Activated gamma-delta T cell treated with anti-CD3 and anti-CD28 coated beads, Interleukin-2, amount 50 U/mL, for 16 hours (primary cell): ENCODE measurements around the gene TSPAN17.
A peak's percentile ranks its signal among the peaks of the same experiment; 100 is the strongest.

Experiments used
- DNase-seq: peaks from one replicate; pipeline ENCODE4 v3.0.0-alpha.2; 2020; ENCODE audit warnings: low read depth

Gene TSPAN17

DNA sequence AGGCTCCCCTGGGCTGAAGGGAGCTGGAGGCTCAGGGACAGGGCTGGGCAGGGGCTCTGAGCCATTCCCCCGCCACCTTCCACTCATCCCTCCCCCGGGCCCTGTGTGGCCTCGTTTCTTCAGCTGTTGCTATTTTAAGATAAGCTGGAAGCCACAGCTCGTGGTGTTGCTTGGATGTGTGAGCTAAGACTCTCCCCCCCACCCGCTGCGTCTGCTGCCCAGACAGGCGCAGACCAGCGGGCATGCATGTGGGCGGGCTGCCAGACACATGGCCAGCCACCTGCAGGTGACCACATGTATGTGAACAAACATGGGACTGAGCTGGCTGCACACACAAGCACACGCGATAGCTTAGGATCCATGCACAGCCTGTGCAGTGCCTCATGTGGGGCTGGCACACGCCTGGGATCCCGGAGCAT, 25.6 kb upstream of the TSPAN17 start:
- no peak for DNase-seq

GRCh38 chr5:176624142-176624541, 23.1 kb upstream of the TSPAN17 start:
- no peak for DNase-seq

- DNase-seq = no peak
Measured at GRCh38 chr5:176624938-176625337, 22.3 kb upstream of the TSPAN17 start.

DNA sequence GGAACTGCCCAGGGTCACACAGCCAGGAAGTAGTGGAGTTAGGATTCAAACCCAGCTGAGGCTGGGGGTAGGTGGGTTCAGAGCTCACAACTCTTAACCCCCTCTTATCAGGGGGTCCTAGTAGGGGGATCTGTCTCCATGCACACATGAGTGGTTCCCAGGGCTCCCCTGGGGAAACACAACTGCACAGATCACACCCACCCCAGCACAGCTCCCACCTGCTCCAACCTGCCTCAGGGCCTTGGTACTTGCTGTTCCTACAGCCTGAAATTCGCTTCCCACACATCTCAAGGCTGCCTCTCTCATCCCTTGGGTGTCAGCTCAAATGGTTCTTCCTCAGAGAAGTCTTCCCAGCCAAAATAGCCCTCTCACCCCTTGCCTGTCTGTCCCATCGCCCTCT, 21.8 kb upstream of the TSPAN17 start:
- no peak for DNase-seq

- DNase-seq = no peak
Measured at GRCh38 chr5:176625966-176626875, 21.1 kb upstream of the TSPAN17 start.

DNA sequence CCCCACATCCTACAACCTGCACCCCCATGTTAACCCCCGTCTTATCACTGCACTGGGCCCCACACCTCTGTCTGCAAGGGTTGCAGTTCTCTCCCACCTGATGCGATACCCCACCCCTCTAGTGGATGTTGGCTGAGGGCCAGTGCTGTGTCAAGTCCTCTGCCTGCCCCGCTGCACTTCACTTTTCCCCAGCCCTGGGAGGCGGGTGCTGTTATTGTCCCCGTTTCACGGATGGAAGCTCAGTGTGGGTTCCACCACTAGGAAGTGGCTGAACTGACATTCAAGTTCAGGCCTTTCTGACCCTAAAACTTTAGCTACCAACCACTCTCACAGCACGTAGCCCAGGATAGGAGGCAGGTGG, 20.4 kb upstream of the TSPAN17 start:
- no peak for DNase-seq

DNA sequence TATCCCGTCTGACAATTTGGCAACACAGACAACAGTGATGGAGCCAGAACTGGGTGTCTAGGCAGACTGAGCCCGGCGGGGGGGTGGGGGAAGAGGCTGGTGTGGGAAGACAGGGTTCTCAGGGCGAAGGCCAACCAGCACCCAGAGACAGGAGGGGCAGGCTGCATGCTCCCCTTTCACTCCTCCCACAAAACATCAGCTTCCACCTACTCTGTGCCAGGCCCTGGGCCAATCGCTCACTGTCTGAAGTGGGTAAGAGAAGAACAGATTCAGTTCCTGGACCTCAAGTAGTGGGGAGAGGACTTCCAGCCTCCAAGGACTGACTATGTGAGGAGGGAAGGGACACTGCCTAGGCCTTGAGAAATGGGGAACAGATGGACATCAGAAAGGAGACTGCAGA, 19.7 kb upstream of the TSPAN17 start:
- DNase-seq = no peak

DNA sequence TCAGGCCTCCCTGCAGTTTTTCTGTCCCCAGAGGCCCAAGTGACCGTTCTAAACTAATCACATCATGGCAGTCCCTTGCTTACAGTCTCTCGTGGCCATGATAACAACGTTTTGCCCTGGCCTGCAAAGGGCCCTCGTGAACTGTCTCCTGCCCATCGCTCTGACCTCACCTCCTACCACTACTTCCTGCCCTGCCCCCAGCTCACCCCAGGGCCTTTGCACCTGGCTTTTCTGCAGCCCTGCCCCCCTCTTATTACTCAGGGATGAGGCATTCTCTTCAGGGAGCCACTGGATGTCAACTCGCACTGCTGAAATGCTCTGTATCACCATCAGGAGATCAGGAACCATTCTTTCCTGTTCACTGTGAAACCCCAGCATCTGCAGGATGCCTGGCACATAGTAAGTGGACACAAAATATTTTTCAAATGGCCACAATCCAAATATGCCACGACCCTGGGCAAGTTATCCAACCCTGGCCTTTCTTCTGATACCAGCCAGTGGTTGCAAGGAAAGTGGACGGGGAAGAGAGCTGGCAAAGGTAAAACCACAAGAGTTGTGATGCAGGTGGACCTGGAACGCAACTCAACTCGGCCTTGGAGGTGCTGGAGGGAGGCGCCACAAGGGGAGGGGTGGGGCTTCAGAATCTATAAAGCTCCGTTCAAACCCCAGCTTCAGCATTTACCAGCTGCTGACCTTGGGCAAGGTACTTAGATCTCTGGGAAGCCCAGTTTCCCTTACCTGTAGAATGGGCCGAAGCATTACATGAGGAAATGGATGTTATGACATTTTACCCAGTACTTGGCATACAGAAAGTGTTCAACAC, 18.7 kb upstream of the TSPAN17 start:
- no peak for DNase-seq

GRCh38 chr5:176629317-176629852, 17.9 kb upstream of the TSPAN17 start:
- DNase-seq = no peak

- DNase-seq = peak; percentile 35
Measured at GRCh38 chr5:176629853-176630680, 17.2 kb upstream of the TSPAN17 start, which contains the start of the genes EIF4E1B and SNCB. Gene EIF4E1B (plus strand): TSS chr5:176630675. CDS start chr5:176642788, 12,113 bp downstream. Gene SNCB (minus strand): TSS chr5:176630534. CDS start chr5:176629654, 880 bp downstream.

DNA sequence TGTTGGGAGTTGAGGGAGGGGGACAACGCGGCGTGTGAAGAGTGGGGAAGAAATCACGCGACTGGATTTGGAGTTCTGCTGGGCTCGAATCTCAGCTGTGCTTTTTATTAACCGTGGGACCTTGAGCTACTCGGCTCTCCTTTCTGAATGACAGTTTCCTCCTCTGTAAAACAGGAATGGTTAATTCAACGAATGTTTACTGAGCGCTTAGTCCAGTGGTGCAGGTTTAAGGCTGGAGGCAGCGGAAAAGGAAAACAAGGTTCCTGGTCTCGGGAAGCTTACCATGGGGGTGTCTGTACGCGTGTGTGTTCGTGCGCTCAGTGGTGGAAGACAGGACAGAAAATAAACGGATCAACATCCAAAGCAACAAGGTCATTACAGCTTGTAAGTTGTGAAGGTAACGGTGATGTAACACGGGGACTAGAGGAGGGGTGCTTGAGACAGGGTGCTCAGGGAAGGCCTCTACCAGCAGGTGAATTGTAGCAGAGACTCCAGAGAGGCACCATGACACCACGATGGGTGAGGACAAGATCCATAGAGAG, 16.5 kb upstream of the TSPAN17 start:
- no peak for DNase-seq

DNA sequence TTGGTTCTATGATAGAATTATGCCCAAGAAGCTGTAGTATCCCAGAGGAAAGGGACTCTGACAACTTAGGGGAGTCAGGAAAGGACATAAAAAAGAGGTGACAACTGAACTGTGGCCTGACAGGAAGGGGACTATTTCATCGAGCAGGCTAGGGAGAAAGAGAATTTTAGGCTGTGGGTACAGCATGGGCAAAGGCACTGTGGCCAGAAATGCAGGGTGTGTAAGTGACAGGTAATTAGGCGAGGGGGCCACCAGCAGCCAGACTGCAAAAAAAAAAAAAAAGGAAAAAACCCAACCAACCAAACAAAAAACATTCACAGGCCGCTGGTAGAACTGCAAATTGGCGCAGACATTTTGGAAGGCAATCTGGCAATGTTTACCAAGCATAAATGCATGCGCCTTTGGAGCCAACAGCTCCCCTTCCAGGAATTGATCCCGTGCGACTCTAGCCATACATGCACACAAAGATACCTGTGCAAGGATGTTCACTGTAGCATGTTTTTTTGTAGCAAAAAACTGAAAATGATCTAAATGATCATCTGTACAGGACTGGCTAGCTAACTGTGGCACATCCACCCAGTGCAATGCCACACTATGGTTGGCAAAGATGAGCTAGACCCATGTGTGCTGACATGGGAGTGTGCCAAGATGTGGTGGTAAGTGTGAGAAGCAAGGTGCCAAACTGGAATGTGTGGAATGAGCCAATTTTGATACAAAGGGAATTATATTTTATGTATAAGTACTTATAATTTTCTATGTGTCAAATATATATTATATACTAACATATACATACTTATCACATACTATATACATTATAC, 15.7 kb upstream of the TSPAN17 start:
- DNase-seq = no peak

DNA sequence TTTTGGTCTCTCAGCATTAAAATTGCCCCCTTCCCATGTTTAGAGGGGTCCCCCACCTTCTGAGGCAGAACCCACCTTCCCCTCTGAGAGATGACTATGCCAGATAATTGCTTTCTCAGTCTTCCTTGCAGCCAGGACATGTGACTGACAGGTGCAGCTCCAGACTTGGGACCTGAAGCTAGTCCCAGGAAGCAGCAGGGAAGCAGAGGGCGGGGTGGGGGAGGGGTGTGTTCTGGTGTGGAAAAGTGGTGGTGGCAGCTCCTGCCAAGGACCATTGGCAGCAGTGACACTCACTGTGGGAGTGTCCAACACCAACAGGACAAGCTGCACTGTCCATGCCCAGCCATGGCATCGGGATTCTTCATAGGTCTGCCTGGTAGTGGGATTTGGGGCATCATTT, 14.5 kb upstream of the TSPAN17 start:
- no peak for DNase-seq

DNA sequence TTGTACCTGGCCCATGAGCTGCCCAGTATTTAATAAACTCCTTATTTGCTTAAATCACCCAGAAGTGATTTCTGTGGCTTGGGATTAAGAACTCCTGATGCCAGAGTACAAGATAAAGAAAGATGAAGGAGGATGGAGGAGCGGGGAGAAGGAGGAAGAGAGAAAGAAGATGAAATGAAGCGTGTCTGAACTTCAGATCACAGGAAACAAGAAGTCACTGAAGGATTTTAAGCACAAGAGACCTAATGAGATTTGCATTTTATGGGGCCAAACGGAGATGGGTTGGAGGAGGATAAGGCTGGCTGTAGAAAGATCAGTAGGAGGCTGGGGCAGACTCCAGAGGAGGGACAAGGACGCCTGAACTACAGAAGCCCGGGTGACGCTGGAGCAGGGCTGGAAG, 13.7 kb upstream of the TSPAN17 start:
- no peak for DNase-seq

DNA sequence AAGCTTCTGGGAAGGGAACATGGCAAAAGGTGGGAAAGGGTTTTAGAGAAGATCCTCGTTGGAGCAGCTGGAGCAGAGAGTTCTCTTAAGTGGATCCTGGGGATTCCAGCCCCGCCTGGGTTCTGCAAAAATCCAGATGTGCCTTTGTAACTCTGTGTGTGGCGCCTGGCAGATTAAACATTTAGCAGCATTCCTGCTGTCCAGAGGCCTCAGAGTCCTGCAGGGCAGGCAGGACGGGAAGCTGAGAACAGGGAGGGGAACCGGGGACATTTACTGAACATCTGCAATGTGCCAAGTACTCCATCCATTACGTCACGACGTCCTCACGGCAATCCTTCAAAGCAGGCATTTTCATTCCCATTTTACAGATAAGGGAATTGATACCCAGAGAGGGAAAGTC, 10.9 kb upstream of the TSPAN17 start:
- DNase-seq = no peak

DNA sequence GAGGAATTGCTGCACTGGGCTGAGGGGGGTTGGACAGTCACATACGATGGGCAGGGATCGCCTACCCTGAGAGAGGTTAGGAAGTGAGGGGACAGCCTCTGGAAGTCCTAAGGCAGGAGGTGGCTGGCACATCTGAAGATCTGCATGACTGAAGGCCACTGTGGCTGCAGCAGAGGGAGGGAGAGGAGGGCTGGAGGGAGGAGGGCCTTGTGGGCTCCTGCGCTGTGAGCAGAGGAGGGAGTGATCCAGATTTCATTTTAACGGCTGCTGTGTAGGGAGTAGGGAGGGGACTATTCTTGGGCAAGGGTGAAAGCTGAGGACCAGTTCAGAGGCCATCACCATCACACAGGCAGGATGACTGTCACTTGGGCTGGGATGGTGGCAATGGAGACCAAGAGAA, 9.7 kb upstream of the TSPAN17 start:
- no peak for DNase-seq

GRCh38 chr5:176638437-176638836, 8.8 kb upstream of the TSPAN17 start:
- DNase-seq = no peak

DNA sequence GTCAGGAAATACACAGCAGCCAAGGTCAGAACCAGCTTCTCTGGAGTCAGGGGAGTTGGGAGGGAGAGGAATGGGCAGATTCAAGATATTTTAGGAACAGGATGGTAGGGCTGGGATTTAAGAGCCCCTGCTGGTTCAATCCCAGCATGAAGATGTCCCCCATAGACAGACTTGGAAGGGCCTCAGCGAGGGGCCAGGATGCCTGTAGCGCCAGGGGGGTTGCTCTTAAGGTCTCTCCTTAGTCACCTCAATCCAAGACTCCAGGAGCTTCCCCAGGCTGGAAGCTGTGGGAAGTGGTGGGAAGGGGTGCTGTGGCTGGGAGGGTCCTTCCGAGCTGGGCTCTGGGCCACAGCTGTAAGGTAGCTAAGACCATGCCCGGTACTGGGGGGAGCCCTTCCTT, 8.1 kb upstream of the TSPAN17 start:
- no peak for DNase-seq

GRCh38 chr5:176639981-176640380, 7.3 kb upstream of the TSPAN17 start:
- DNase-seq = no peak

- DNase-seq = no peak
Measured at GRCh38 chr5:176640616-176641015, 6.7 kb upstream of the TSPAN17 start.
